ENCODE measurements around the gene ZNF507.

Gene ZNF507

DNA sequence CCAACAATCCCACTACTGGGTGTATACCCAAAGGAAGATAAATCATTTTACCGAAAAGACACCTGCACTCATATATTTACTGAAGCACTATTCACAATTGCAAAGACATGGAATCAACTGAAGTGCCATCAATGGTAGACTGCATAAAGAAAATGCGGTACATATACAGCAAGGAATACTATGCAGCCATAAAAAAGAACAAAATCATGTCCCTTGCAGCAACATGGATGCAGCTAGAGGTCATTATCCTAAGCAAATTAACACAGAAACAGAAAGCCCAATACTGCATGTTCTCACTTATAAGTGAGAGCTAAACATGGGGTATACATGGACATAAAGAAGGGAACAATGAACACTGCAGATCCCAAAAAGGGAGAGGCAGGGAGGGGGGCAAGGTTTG is 2.7 kb upstream of the ZNF507 start:
- H3K14ac ChIP-seq (ENCODE audit: low read length), result no peak overlapping the region
- no peak overlapping the region for H4K91ac ChIP-seq (ENCODE audit: low read depth, low read length)
- no peak overlapping the region for H3K4me3 ChIP-seq (ENCODE audit: low read depth, low read length)
- no peak overlapping the region for H4K12ac ChIP-seq (ENCODE audit: low read depth, low read length)
- no peak for DNase-seq
- no peaks in the 10 kb centered on the region for H3K36me3 ChIP-seq (ENCODE audit: control insufficient read depth in 1 of 2, insufficient read depth in 2 of 2, low read length in 2 of 2)
- no peak overlapping the region for H2AFZ ChIP-seq (ENCODE audit: insufficient read depth, low read length, poor library complexity)
- H2BK120ac ChIP-seq (ENCODE audit: insufficient read depth, low read length, poor library complexity), result no peak overlapping the region
- no peak overlapping the region for H2AK5ac ChIP-seq (ENCODE audit: low read length)
- H3K4me1 ChIP-seq (ENCODE audit: control insufficient read depth in 1 of 2, insufficient read depth in 2 of 2, low read length in 2 of 2), result no peaks in the 10 kb centered on the region
- H3K4ac ChIP-seq (ENCODE audit: low read depth, low read length), result no peak overlapping the region
- no peaks in the 10 kb centered on the region for H3K9me3 ChIP-seq (ENCODE audit: insufficient read depth, low read depth, low read length)
- H3K79me1 ChIP-seq (ENCODE audit: low read length), result peaks cover 6% of the 10 kb centered on the region
- no peaks in the 10 kb centered on the region for H3K27me3 ChIP-seq (ENCODE audit: insufficient read depth, low read length)
- peaks cover 5% of the 10 kb centered on the region for H3K79me2 ChIP-seq (ENCODE audit: control insufficient read depth, insufficient read depth, low read length, poor library complexity)
- no peak overlapping the region for H3K18ac ChIP-seq (ENCODE audit: low read length)
- H3K4me2 ChIP-seq (ENCODE audit: low read length), result no peak overlapping the region
- no peak overlapping the region for H3K23ac ChIP-seq (ENCODE audit: low read length)
- no peak overlapping the region for H3K9ac ChIP-seq (ENCODE audit: low read length)
- WGBS (ENCODE audit: extremely low coverage, insufficient coverage, insufficient read length), result no CpG with 5 or more reads among the region's 2 CpGs
- no peak overlapping the region for H4K8ac ChIP-seq (ENCODE audit: low read depth, low read length)
- no peak overlapping the region for H2BK5ac ChIP-seq (ENCODE audit: low read depth, low read length, poor library complexity)
- no peak overlapping the region for H2BK12ac ChIP-seq (ENCODE audit: low read length)
- H3K27ac ChIP-seq (ENCODE audit: low read depth, low read length), result no peak overlapping the region

DNA sequence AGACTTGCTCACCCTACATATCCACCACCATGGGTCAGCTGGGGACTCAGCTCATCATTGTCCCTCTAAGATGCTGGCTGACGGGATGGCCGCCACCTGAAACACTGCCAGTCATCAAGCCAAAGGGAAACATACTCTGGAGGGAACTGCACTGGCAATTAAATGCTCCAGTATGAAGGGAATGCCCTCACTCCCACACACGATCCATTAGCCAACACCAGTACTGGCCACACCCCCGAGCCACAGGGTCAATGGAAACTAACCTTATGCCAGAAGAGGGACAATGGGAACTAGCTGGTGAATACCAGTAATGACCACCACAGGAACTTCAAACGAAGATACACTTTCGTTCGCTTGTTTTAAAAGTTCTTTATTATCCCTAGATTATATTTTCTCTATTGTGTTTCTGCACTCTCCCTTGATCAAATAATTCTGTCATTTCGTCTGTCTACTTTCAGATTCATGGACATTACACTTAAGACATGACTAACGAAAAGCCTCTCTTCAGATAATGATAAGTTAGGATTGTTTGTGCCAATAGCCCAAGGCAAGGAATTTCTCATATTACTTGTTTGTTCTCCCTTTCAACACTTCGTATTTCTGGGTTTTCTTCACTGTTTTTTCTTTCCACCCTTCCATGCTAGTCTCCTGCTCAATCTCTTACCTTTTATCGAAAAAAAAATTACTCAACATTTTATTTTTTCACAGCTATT is 1.7 kb upstream of the ZNF507 start:
- Histone ChIP-seq H3K36me3 (ENCODE audit: control insufficient read depth in 1 of 2, insufficient read depth in 2 of 2, low read length in 2 of 2) (no peaks in the 10 kb centered on the region), H3K27me3 (ENCODE audit: insufficient read depth, low read length) (no peaks in the 10 kb centered on the region), H3K4me2 (ENCODE audit: low read length) (no peak overlapping the region), H3K23ac (ENCODE audit: low read length) (no peak overlapping the region), H2BK120ac (ENCODE audit: insufficient read depth, low read length, poor library complexity) (no peak overlapping the region), H2AK5ac (ENCODE audit: low read length) (no peak overlapping the region), H3K4me3 (ENCODE audit: low read depth, low read length) (no peak overlapping the region), H2AFZ (ENCODE audit: insufficient read depth, low read length, poor library complexity) (no peak overlapping the region), H2BK5ac (ENCODE audit: low read depth, low read length, poor library complexity) (no peak overlapping the region), H3K4ac (ENCODE audit: low read depth, low read length) (no peak overlapping the region), H3K4me1 (ENCODE audit: control insufficient read depth in 1 of 2, insufficient read depth in 2 of 2, low read length in 2 of 2) (no peaks in the 10 kb centered on the region), H3K18ac (ENCODE audit: low read length) (no peak overlapping the region), H4K12ac (ENCODE audit: low read depth, low read length) (no peak overlapping the region), H3K27ac (ENCODE audit: low read depth, low read length) (no peak overlapping the region), H3K79me1 (ENCODE audit: low read length) (peaks cover 6% of the 10 kb centered on the region), H2BK12ac (ENCODE audit: low read length) (no peak overlapping the region), H3K14ac (ENCODE audit: low read length) (no peak overlapping the region), H4K91ac (ENCODE audit: low read depth, low read length) (no peak overlapping the region), H3K79me2 (ENCODE audit: control insufficient read depth, insufficient read depth, low read length, poor library complexity) (peaks cover 5% of the 10 kb centered on the region), H4K8ac (ENCODE audit: low read depth, low read length) (no peak overlapping the region), H3K9me3 (ENCODE audit: insufficient read depth, low read depth, low read length) (no peaks in the 10 kb centered on the region), H3K9ac (ENCODE audit: low read length) (no peak overlapping the region)
- 100% methylated on average over 1 of the region's 11 CpGs for WGBS (ENCODE audit: extremely low coverage, insufficient coverage, insufficient read length)
- DNase-seq, result peak; percentile 90 to 96

DNA sequence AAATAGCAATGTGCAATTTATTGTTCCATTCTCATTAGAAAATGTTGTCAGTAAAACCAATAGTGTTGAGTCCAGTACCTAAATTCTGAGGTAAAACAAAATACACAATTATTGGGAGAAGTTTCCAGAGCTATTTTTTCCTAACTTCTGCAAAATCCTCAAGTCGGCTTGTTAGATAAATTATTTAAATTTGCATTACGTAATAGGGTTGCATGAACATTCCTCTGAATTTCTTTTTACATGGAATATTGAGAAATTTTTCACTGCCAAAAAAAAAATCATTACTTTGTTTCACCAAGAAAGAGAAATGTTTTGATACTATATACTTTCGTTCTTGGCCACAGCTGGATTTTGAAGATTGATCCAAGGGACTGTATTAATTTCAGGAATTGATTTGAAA is 1.5 kb downstream of the ZNF507 start:
- H4K91ac ChIP-seq (ENCODE audit: low read depth, low read length), result no peak overlapping the region
- peaks cover 6% of the 10 kb centered on the region for H3K79me1 ChIP-seq (ENCODE audit: low read length)
- H2BK12ac ChIP-seq (ENCODE audit: low read length), result no peak overlapping the region
- H3K9ac ChIP-seq (ENCODE audit: low read length), result no peak overlapping the region
- H3K23ac ChIP-seq (ENCODE audit: low read length), result no peak overlapping the region
- peaks cover 5% of the 10 kb centered on the region for H3K79me2 ChIP-seq (ENCODE audit: control insufficient read depth, insufficient read depth, low read length, poor library complexity)
- no peak overlapping the region for H3K27ac ChIP-seq (ENCODE audit: low read depth, low read length)
- no peaks in the 10 kb centered on the region for H3K27me3 ChIP-seq (ENCODE audit: insufficient read depth, low read length)
- peaks cover 0 to 2% of the 10 kb centered on the region in 2 experiments for H3K36me3 ChIP-seq (ENCODE audit: control insufficient read depth in 1 of 2, insufficient read depth in 2 of 2, low read length in 2 of 2)
- H3K18ac ChIP-seq (ENCODE audit: low read length), result no peak overlapping the region
- no peaks in the 10 kb centered on the region for H3K9me3 ChIP-seq (ENCODE audit: insufficient read depth, low read depth, low read length)
- no peak overlapping the region for H3K14ac ChIP-seq (ENCODE audit: low read length)
- WGBS (ENCODE audit: extremely low coverage, insufficient coverage, insufficient read length), result no CpG with 5 or more reads among the region's 3 CpGs
- H3K4ac ChIP-seq (ENCODE audit: low read depth, low read length), result no peak overlapping the region
- no peak overlapping the region for H2AFZ ChIP-seq (ENCODE audit: insufficient read depth, low read length, poor library complexity)
- no peak overlapping the region for H4K12ac ChIP-seq (ENCODE audit: low read depth, low read length)
- no peak overlapping the region for H4K8ac ChIP-seq (ENCODE audit: low read depth, low read length)
- no peak for DNase-seq
- no peaks in the 10 kb centered on the region for H3K4me1 ChIP-seq (ENCODE audit: control insufficient read depth in 1 of 2, insufficient read depth in 2 of 2, low read length in 2 of 2)
- H2AK5ac ChIP-seq (ENCODE audit: low read length), result no peak overlapping the region
- no peak overlapping the region for H2BK5ac ChIP-seq (ENCODE audit: low read depth, low read length, poor library complexity)
- no peak overlapping the region for H3K4me3 ChIP-seq (ENCODE audit: low read depth, low read length)
- no peak overlapping the region for H2BK120ac ChIP-seq (ENCODE audit: insufficient read depth, low read length, poor library complexity)
- H3K4me2 ChIP-seq (ENCODE audit: low read length), result no peak overlapping the region

DNA sequence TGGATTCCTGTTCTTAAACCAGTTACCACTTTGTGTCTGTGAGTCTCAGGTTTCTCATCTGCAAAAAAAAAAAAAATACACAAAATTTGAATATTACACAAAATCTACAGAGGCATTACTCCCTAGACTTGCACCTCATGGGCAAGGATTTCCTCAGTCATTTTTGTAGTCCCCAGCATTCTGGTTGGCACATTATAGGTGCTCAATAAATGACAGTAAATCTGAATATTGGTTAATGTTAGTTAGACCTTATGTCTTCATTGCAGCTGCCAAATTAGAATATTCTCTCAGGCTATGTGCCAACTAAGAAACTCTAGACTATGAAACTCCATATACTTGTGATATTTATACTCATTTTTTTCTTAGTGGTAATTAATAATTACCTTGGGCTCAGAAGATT is 2.2 kb downstream of the ZNF507 start:
- H3K18ac ChIP-seq (ENCODE audit: low read length), result no peak overlapping the region
- no peaks in the 10 kb centered on the region for H3K27me3 ChIP-seq (ENCODE audit: insufficient read depth, low read length)
- H2AK5ac ChIP-seq (ENCODE audit: low read length), result no peak overlapping the region
- H4K8ac ChIP-seq (ENCODE audit: low read depth, low read length), result no peak overlapping the region
- no peaks in the 10 kb centered on the region for H3K9me3 ChIP-seq (ENCODE audit: insufficient read depth, low read depth, low read length)
- no peaks in the 10 kb centered on the region for H3K4me1 ChIP-seq (ENCODE audit: control insufficient read depth in 1 of 2, insufficient read depth in 2 of 2, low read length in 2 of 2)
- no peak for DNase-seq
- H3K27ac ChIP-seq (ENCODE audit: low read depth, low read length), result no peak overlapping the region
- H3K79me2 ChIP-seq (ENCODE audit: control insufficient read depth, insufficient read depth, low read length, poor library complexity), result peaks cover 5% of the 10 kb centered on the region
- no peak overlapping the region for H4K12ac ChIP-seq (ENCODE audit: low read depth, low read length)
- no peak overlapping the region for H3K9ac ChIP-seq (ENCODE audit: low read length)
- H3K14ac ChIP-seq (ENCODE audit: low read length), result no peak overlapping the region
- H3K79me1 ChIP-seq (ENCODE audit: low read length), result peaks cover 6% of the 10 kb centered on the region
- peaks cover 0 to 2% of the 10 kb centered on the region in 2 experiments for H3K36me3 ChIP-seq (ENCODE audit: control insufficient read depth in 1 of 2, insufficient read depth in 2 of 2, low read length in 2 of 2)
- H4K91ac ChIP-seq (ENCODE audit: low read depth, low read length), result no peak overlapping the region
- H2BK120ac ChIP-seq (ENCODE audit: insufficient read depth, low read length, poor library complexity), result no peak overlapping the region
- H2BK12ac ChIP-seq (ENCODE audit: low read length), result no peak overlapping the region
- H2BK5ac ChIP-seq (ENCODE audit: low read depth, low read length, poor library complexity), result no peak overlapping the region
- H3K4me2 ChIP-seq (ENCODE audit: low read length), result no peak overlapping the region
- H3K4me3 ChIP-seq (ENCODE audit: low read depth, low read length), result no peak overlapping the region
- no peak overlapping the region for H2AFZ ChIP-seq (ENCODE audit: insufficient read depth, low read length, poor library complexity)
- H3K23ac ChIP-seq (ENCODE audit: low read length), result no peak overlapping the region
- no peak overlapping the region for H3K4ac ChIP-seq (ENCODE audit: low read depth, low read length)
